K562 (cell line): Measurements from ENCODE around the gene C1QTNF8. TPM values are rescaled to one million over a fixed set of nuclear protein-coding genes. Genes with fewer than 3 reads are reported as not detected.

Experiments
- ATAC-seq: fragments of 200-7000 bp; cut with Tn5 transposase; 3 replicates; pipeline ENCODE4 v1.9.1; 2020; ENCODE audit warnings: moderate library complexity
- BruUV-seq: library from RNA; stranded (reverse); fragments of 400-500 nt; replicated peaks from 2 replicates; lab custom pipeline; 2021; lab: Mats Ljungman, UMichigan
- CTCF ChIA-PET: fragments of 300-600 bp; formaldehyde crosslinking; extraction: SDS; loops from one replicate; lab custom pipeline; 2021; ENCODE audit warnings: low intra/inter-chr PET ratio; lab: Yijun Ruan, JAX
- POLR2A ChIA-PET: fragments of 300-600, 350-650 bp; sonication (Branson Sonifier 250); formaldehyde crosslinking; extraction: SDS; loops from one replicate; lab custom pipeline; 2021; ENCODE audit warnings: antibody characterized with exemption, inconsistent platforms; lab: Yijun Ruan, JAX
- DNase-seq, 4 experiments: peaks; one replicate each; pipeline versions ENCODE4 v3.0.0 to v3.0.0-alpha.2; 2011 to 2018; ENCODE audit warnings: low spot score in 3 of 4, mixed read lengths in 3 of 4; ENCODE audit errors: extremely low read depth in 1 of 4
- FAIRE-seq: peaks from 2 replicates; lab custom pipeline; 2011; peaks lifted over from hg19 to GRCh38; lab: Jason Lieb, UNC
- H2AFZ ChIP-seq: 2 replicates; pipeline ENCODE4 v1.6.0; 2011; ENCODE audit warnings: low read depth, low read length, control low read depth, inconsistent platforms
- H3K27ac ChIP-seq: fragments of 200-600 bp; 3 replicates; pipeline ENCODE4 v1.8.0; 2011; ENCODE audit warnings: low read depth, mild to moderate bottlenecking, control low read depth, inconsistent platforms, low read length, moderate library complexity, mixed read lengths; ENCODE audit errors: extremely low read depth
- H3K27me3 ChIP-seq, 2 experiments: fragments of 300-600 bp in 1 of 2; 2 replicates in 1 of 2; 3 replicates in 1 of 2; pipeline versions ENCODE4 v1.6.0 to v1.8.0; 2011; ENCODE audit warnings: inconsistent platforms in 2 of 2, low read length in 2 of 2, mild to moderate bottlenecking in 1 of 2, mixed read lengths in 1 of 2, moderate library complexity in 1 of 2; ENCODE audit not compliant: control insufficient read depth in 2 of 2, insufficient read depth in 2 of 2
- H3K36me3 ChIP-seq: fragments of 300-600 bp; 3 replicates; pipeline ENCODE4 v1.8.0; 2011; ENCODE audit warnings: mild to moderate bottlenecking, low read length, inconsistent platforms; ENCODE audit not compliant: control insufficient read depth, insufficient read depth
- H3K4me1 ChIP-seq, 2 experiments: fragments of 200-600 bp in 1 of 2; replicated peaks in 1 of 2; 2 replicates in 1 of 2; 3 replicates in 1 of 2; pipeline versions ENCODE4 v1.5.1 to v1.8.0; 2011; ENCODE audit warnings: inconsistent platforms in 2 of 2, low read length in 2 of 2, mild to moderate bottlenecking in 1 of 2, mixed read lengths in 1 of 2, moderate library complexity in 1 of 2; ENCODE audit not compliant: control insufficient read depth in 2 of 2, insufficient read depth in 2 of 2
- H3K4me2 ChIP-seq: 2 replicates; pipeline ENCODE4 v1.6.1; 2011; ENCODE audit warnings: low read length, control low read depth, inconsistent platforms, mixed read lengths; ENCODE audit not compliant: insufficient read depth
- H3K4me3 ChIP-seq: fragments of 200-600 bp; sonication (generic), shearing (Covaris generic); 2 replicates; pipeline ENCODE4 v1.5.1; 2016; ENCODE audit warnings: control low read depth, inconsistent platforms
- H3K79me2 ChIP-seq: fragments of 200-600 bp; 3 replicates; pipeline ENCODE4 v1.8.0; 2011; ENCODE audit warnings: low read length, inconsistent platforms; ENCODE audit not compliant: control insufficient read depth, insufficient read depth
- H3K9ac ChIP-seq, 2 experiments: 2 replicates each; pipeline versions ENCODE4 v1.6.0 to v1.6.1; 2011; ENCODE audit warnings: low read depth in 2 of 2, low read length in 2 of 2, control low read depth in 1 of 2, inconsistent platforms in 1 of 2, mild to moderate bottlenecking in 1 of 2, mixed read lengths in 1 of 2; ENCODE audit not compliant: insufficient read depth in 1 of 2
- H3K9me1 ChIP-seq: one replicate; pipeline ENCODE4 v1.6.0; 2011; ENCODE audit warnings: inconsistent platforms, mild to moderate bottlenecking, low read length, moderate library complexity; ENCODE audit not compliant: control insufficient read depth, insufficient read depth
- H3K9me3 ChIP-seq: replicated peaks from 2 replicates; pipeline ENCODE4 v1.5.1; 2011; ENCODE audit warnings: low read depth, low read length, inconsistent platforms; ENCODE audit not compliant: control insufficient read depth, insufficient read depth
- H4K20me1 ChIP-seq: replicated peaks from 2 replicates; pipeline ENCODE4 v1.6.1; 2011; ENCODE audit warnings: low read length, inconsistent platforms, mixed read lengths; ENCODE audit not compliant: control insufficient read depth, insufficient read depth
- CSDE1 ChIP-seq, 2 experiments: fragments of 450-650 bp; IDR thresholded peaks; 2 replicates each; pipeline ENCODE4 v1.6.1; 2016; ENCODE audit warnings: mild to moderate bottlenecking in 1 of 2
- MCM7 ChIP-seq, 2 experiments: fragments of 450-650 bp; IDR thresholded peaks; 2 replicates each; pipeline ENCODE4 v1.6.1; 2016 to 2018
- PREB ChIP-seq: sonication (generic); formaldehyde crosslinking; IDR thresholded peaks from 2 replicates; pipeline ENCODE4 v1.8.1; 2023; ENCODE audit warnings: mild to moderate bottlenecking, missing genetic modification reagents
- SOX6 ChIP-seq: fragments of 450-650 bp; IDR thresholded peaks from 2 replicates; pipeline ENCODE4 v1.6.1; 2014; ENCODE audit warnings: mild to moderate bottlenecking
- YY1 ChIP-seq, 3 experiments: IDR thresholded peaks; 2 replicates each; pipeline ENCODE4 v1.6.1; 2011; ENCODE audit warnings: low read length in 2 of 3, mild to moderate bottlenecking in 2 of 3, moderate library complexity in 2 of 3, borderline replicate concordance in 1 of 3, control low read depth in 1 of 3, low read depth in 1 of 3; ENCODE audit not compliant: insufficient read depth in 3 of 3, insufficient replicate concordance in 2 of 3, control insufficient read depth in 1 of 3, insufficient read length in 1 of 3; ENCODE audit errors: extremely low read depth in 1 of 3
- ZNF197 ChIP-seq: fragments of 200-800 bp; sonication (Bioruptor generic); IDR thresholded peaks from 2 replicates; pipeline ENCODE4 v1.6.1; 2016; ENCODE audit warnings: low read depth, missing genetic modification characterization, missing compliant biosample characterization
- ZNF695 ChIP-seq: fragments of 450-650 bp; formaldehyde crosslinking; IDR thresholded peaks from 2 replicates; pipeline ENCODE4 v1.4.0; 2020; ENCODE audit warnings: mild to moderate bottlenecking, moderate library complexity
- WGBS: fragments of 100-300 bp; shearing (Covaris generic); methylation state at CpG from one replicate; pipeline ENCODE4 v1.1.6; 2016; ENCODE audit warnings: low coverage, mixed read lengths; ENCODE audit not compliant: insufficient coverage; ENCODE audit errors: missing lambda C conversion rate; 5-methylcytosine and 5-hydroxymethylcytosine counted together
- in situ Hi-C: fragments of 300-500 bp; cut with MboI; formaldehyde crosslinking; loops from 4 replicates; pipeline ENCODE4 v1.15.0; 2018; ENCODE audit warnings: inconsistent platforms, mixed read lengths
- intact Hi-C: fragments of 100-400 bp; cut with micrococcal nuclease; formaldehyde crosslinking; loops from 2 replicates; pipeline ENCODE4 v1.14.2; 2022
- polyA plus RNA-seq, 8 experiments: library from polyadenylated mRNA; depleted of rRNA in 4 of 8; stranded (reverse) in 5 of 8; unstranded in 3 of 8; fragments of >200 nt; fragmentation: Nextera tagmentation in 2 of 8; fragmentation: Illumina TruSeq in 1 of 8; extraction: Ambion mirVana in 2 of 8; extraction: Trizol in 1 of 8; gene quantifications; 2 replicates each; pipeline versions ENCODE4 v1.2.1 to v1.2.3, GENCODE V29; 2011 to 2014; ENCODE audit warnings: inconsistent platforms in 1 of 8, missing spikeins in 1 of 8
- total RNA-seq, 7 experiments: library from RNA; depleted of rRNA in 6 of 7; stranded (reverse); fragments of >200 nt in 6 of 7; fragmentation: Illumina TruSeq in 2 of 7; extraction: Trizol in 2 of 7; gene quantifications; 2 replicates each; pipeline versions ENCODE4 v1.2.1 to v1.2.3, GENCODE V29; 2011 to 2021; ENCODE audit warnings: low replicate concordance in 1 of 7

C1QTNF8 gene
- total and polyA plus RNA-seq, 9 of the 15 experiments (the other 6 are each of a cell fraction or from before 2014, with no cell fraction given): not detected

- ATAC-seq: no peak
- CTCF ChIA-PET: interaction anchor here (2.1 kb wide), 1 partner anchor 345 kb away, joined by 12 read pairs; no protein-coding TSS in a partner anchor
- TF ChIP-seq ZNF695: no peak
- no peak for TF ChIP-seq SOX6
- TF ChIP-seq PREB (CRISPR knock-in tag): no peak
- TF ChIP-seq CSDE1 (IDR thresholded peaks at IDR 0.05): no peak
- TF ChIP-seq ZNF197: no peak
- no peak for TF ChIP-seq MCM7 (IDR thresholded peaks at IDR 0.05)
- TF ChIP-seq YY1 (IDR thresholded peaks at IDR 0.05; ENCODE audit: borderline replicate concordance in 1 of 3, control insufficient read depth in 1 of 3, extremely low read depth in 1 of 3, insufficient read depth in 3 of 3, insufficient read length in 1 of 3, insufficient replicate concordance in 2 of 3, low read depth in 1 of 3, low read length in 2 of 3): no peak
These were observed 40.5 kb downstream of the C1QTNF8 start for GRCh38 chr16:1055557-1055924.

More at GRCh38 chr16:1055557-1055924, 40.5 kb downstream of the C1QTNF8 start:
- peaks cover 0 to 30% of the 10 kb centered on the region in 2 experiments; a peak in 2 of 5 replicates for H3K4me1 ChIP-seq
- no peak overlapping the region for H3K9ac ChIP-seq
- H3K79me2 ChIP-seq: no peaks in the 10 kb centered on the region
- WGBS: 6% methylated on average over 9 of the region's 13 CpGs
- no peaks in the 10 kb centered on the region for H3K36me3 ChIP-seq
- no peak overlapping the region for H3K4me3 ChIP-seq
- no peak overlapping the region for H3K27ac ChIP-seq
- no peak overlapping the region for H3K4me2 ChIP-seq
- intact Hi-C loops (loop anchor here (2.0 kb wide), 1 partner anchor 243 kb away; no protein-coding TSS in a partner anchor), in situ Hi-C loops (loop anchor here (10.0 kb wide), 1 partner anchor 341 kb away; the partner anchor contains the start of gene METRN)
- no peaks in the 10 kb centered on the region for H4K20me1 ChIP-seq
- DNase-seq: no peak
- H3K9me1 ChIP-seq: no peaks in the 10 kb centered on the region
- no peak for FAIRE-seq
- peaks cover 6 to 20% of the 10 kb centered on the region in 2 experiments; a peak in 3 of 5 replicates for H3K27me3 ChIP-seq
- no TSS peak for BruUV-seq
- no peak overlapping the region for H2AFZ ChIP-seq
- no peaks in the 10 kb centered on the region for H3K9me3 ChIP-seq
- POLR2A ChIA-PET: no interaction called here
